AG10803 (cell line): ENCODE measurements around the gene CADM4.

Experiments
- DNase-seq: peaks from one replicate; pipeline ENCODE4 v3.0.0; 2010; ENCODE audit warnings: low read depth
- H3K4me3 ChIP-seq: 2 replicates; pipeline ENCODE4 v1.5.1; 2011; ENCODE audit warnings: mild to moderate bottlenecking, low read length, control low read depth
- TF ChIP-seq, protein P1 (sequence below): conservative IDR thresholded peaks from 2 replicates; pipeline ENCODE4 v1.5.1; 2011; ENCODE audit warnings: mild to moderate bottlenecking, low read length, control low read depth, inconsistent platforms

Gene CADM4

DNA sequence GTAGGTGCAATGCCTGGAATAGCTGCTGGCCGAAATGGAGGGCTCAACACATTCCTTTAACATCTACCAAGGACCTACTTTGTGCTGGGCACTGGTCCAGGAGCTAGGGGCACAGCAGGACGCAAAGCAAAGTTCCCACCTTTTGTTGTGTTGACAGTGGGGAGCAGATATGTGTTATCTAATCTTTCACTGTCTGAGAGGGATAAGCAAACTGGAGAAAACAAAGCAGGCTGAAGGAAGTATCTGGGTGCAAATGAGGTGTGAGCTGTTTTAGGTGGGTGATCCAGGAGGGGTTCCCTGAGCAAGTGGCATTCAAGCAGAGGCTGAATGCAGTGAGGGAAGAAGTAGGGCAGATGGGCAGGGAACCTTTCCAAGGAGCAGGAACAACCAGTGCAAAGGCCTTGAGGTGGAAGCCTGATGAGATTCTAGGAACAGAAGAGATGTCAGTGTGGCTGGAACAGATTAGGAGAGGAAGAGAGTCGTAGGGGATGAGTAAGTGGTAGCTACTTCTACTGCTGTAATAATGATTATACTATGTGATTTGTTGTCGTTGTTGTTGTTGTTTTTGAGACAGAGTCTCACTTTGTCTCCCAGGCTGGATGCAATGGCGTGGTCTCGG, 32.5 kb upstream of the CADM4 start:
- TF ChIP-seq, protein P1, sequence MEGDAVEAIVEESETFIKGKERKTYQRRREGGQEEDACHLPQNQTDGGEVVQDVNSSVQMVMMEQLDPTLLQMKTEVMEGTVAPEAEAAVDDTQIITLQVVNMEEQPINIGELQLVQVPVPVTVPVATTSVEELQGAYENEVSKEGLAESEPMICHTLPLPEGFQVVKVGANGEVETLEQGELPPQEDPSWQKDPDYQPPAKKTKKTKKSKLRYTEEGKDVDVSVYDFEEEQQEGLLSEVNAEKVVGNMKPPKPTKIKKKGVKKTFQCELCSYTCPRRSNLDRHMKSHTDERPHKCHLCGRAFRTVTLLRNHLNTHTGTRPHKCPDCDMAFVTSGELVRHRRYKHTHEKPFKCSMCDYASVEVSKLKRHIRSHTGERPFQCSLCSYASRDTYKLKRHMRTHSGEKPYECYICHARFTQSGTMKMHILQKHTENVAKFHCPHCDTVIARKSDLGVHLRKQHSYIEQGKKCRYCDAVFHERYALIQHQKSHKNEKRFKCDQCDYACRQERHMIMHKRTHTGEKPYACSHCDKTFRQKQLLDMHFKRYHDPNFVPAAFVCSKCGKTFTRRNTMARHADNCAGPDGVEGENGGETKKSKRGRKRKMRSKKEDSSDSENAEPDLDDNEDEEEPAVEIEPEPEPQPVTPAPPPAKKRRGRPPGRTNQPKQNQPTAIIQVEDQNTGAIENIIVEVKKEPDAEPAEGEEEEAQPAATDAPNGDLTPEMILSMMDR: no peak
- DNase-seq: no peak
- H3K4me3 ChIP-seq: no peak overlapping the region

DNA sequence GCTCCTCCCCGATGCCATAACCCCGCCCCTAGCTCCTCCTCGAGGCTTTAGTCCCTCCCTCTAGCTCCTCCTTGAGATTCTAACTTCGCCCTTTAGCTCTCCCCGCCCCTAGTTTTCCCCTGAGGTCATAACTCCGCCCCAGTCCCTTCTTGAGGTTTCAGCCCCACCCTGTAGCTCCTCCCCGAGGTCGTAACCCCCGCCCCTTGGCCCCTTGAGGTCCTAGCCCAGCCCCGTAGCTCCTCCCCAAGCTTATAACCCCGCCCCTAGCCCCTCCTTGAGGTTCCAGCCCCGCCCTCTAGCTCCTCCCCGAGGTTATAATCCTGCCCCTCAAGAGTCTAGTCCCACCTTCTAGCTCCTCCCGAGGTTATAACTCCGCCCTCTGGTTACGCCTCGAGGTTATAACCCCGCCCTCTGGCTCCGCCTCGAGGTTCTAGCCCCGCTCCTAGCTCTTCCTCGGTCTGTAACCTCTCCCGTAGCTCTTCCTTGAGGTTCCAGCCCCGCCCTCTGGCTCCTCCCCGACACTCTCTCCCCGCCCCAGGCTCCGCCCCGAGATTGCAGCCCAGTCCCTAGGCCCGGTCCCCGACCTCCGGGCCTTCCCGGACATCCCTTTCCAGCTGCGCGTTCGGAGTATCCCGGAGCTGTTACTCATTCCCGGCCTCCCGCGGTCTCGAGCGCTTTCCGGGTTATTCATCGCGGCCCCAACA, 28.9 kb upstream of the CADM4 start:
- TF ChIP-seq, protein P1: no peak
- DNase-seq: peak; percentile 99
- H3K4me3 ChIP-seq: peak overlapping the region; percentile 89

DNA sequence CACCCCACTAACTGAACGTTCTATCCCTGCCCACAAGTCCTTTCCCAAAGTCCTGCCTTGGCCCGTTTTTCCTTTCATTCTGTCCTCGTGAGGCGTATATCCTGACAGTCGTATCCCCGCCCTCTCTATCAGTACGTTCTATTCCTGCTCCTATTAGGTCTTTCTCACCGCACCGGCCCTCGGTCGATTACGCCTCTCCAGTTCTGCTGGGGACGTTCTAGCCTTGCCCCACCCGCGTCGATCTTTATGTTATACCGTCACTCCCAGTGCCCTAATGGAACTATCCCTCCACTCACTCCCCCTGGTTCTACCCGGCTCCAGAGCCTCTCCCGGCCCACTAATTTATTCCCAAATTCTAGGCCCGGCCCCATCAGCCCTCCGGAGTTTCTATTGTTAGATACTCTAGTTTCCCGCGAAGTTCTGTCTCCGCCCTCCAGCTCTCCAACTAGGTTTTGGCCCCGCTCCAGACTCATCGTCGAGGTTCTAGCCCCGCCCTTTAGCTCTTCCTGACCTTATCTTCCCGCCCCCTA, 28.3 kb upstream of the CADM4 start:
- peak overlapping the region; percentile 59 for H3K4me3 ChIP-seq
- TF ChIP-seq, protein P1: no peak
- peak; percentile 10 for DNase-seq

DNA sequence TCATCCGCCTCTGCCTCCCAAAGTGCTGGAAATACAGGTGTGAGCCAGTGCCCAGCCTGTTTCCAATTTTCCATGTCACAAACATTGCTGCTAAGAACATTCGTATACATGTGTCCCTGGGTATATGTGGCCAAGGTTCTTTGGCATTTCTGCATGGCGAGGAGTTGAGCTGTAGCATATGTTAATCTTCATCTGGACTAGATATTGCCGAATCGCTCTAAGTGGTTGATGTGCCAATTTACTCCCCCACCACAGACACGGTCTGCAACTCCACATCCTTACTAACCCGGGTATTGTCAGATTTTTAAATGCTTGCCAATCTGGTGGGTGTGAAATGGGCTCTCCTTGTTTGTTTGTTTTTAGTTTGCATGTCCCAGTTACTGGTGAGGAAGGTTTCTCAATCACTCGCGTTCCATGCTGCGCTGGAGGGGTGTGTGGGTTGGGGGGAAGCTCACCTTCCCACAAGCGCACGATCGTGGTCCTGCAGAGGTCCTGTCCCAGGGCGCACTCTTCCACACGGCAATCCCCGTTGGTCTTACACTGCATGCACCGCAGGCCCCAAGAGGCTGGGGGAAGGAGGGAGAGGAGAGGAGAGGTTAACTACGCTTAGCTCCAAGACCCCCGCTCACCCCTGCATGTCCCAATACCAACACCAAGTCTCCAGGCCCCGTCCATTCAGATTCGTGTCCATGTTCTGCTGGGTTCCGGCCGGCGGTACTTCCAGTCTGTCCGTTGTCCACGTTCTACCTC, 27.7 kb upstream of the CADM4 start:
- TF ChIP-seq, protein P1: no peak
- peak overlapping the region; percentile 59 for H3K4me3 ChIP-seq
- DNase-seq: no peak

DNA sequence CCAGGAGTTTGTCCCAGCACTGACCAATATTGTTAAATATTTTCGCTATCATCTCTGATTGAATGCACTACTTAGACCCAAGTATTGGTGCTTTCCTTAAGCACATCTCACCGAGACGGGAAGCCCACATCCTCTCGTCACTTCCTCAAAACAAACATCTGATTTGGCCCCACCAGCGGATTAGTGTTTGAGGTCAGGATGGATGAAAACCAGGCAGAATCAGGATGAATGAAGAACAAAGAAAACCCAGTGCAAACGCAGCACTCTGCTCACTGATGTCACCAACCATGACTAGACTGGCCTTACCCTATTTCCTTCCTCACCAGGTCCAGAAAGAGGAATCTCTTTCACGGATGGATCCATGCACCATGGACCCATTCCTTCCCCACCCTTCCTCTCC, 24.4 kb upstream of the CADM4 start:
- TF ChIP-seq, protein P1: no peak
- DNase-seq: no peak
- H3K4me3 ChIP-seq: no peak overlapping the region

DNA sequence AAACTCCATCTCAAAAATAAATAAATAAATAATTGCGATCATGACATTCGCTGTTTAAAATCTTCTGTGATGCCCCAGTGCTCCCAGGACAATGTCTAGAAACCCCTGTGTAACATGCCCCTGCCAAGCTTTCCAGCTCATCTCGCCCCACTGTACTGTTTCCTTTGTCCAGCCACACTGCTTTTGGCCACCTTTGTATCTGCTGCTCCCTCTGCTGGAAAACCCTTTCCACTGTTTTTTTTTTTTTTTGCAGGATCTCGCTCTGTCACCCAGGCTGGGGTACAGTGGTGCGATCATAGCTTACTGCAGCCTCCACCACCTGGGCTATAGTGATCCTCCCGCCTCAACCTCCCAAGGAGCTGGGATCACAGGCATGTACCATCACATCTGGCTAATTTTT, 22.8 kb upstream of the CADM4 start:
- peak; percentile 11 for DNase-seq
- TF ChIP-seq, protein P1: peak; percentile 41
- no peak overlapping the region for H3K4me3 ChIP-seq
